K562 (cell line): ENCODE data around the gene PRKG1. TPM values are rescaled to one million over a fixed set of nuclear protein-coding genes. Genes with fewer than 3 reads are reported as not detected.

Experiments used
- ATAC-seq: fragments of 200-7000 bp; cut with Tn5 transposase; 3 replicates; pipeline ENCODE4 v1.9.1; 2020; ENCODE audit warnings: moderate library complexity
- BruUV-seq: library from RNA; stranded (reverse); fragments of 400-500 nt; replicated peaks from 2 replicates; lab custom pipeline; 2021; lab: Mats Ljungman, UMichigan
- CTCF ChIA-PET: fragments of 300-600 bp; formaldehyde crosslinking; extraction: SDS; loops from one replicate; lab custom pipeline; 2021; ENCODE audit warnings: low intra/inter-chr PET ratio; lab: Yijun Ruan, JAX
- POLR2A ChIA-PET: fragments of 300-600, 350-650 bp; sonication (Branson Sonifier 250); formaldehyde crosslinking; extraction: SDS; loops from one replicate; lab custom pipeline; 2021; ENCODE audit warnings: antibody characterized with exemption, inconsistent platforms; lab: Yijun Ruan, JAX
- DNase-seq, 4 experiments: peaks; one replicate each; pipeline versions ENCODE4 v3.0.0 to v3.0.0-alpha.2; 2011 to 2018; ENCODE audit warnings: low spot score in 3 of 4, mixed read lengths in 3 of 4; ENCODE audit errors: extremely low read depth in 1 of 4
- FAIRE-seq: peaks from 2 replicates; lab custom pipeline; 2011; peaks lifted over from hg19 to GRCh38; lab: Jason Lieb, UNC
- H2AFZ ChIP-seq: 2 replicates; pipeline ENCODE4 v1.6.0; 2011; ENCODE audit warnings: low read depth, low read length, control low read depth, inconsistent platforms
- H3K27ac ChIP-seq: fragments of 200-600 bp; 3 replicates; pipeline ENCODE4 v1.8.0; 2011; ENCODE audit warnings: low read depth, mild to moderate bottlenecking, control low read depth, inconsistent platforms, low read length, moderate library complexity, mixed read lengths; ENCODE audit errors: extremely low read depth
- H3K27me3 ChIP-seq, 2 experiments: fragments of 300-600 bp in 1 of 2; 2 replicates in 1 of 2; 3 replicates in 1 of 2; pipeline versions ENCODE4 v1.6.0 to v1.8.0; 2011; ENCODE audit warnings: inconsistent platforms in 2 of 2, low read length in 2 of 2, mild to moderate bottlenecking in 1 of 2, mixed read lengths in 1 of 2, moderate library complexity in 1 of 2; ENCODE audit not compliant: control insufficient read depth in 2 of 2, insufficient read depth in 2 of 2
- H3K36me3 ChIP-seq: fragments of 300-600 bp; 3 replicates; pipeline ENCODE4 v1.8.0; 2011; ENCODE audit warnings: mild to moderate bottlenecking, low read length, inconsistent platforms; ENCODE audit not compliant: control insufficient read depth, insufficient read depth
- H3K4me1 ChIP-seq, 2 experiments: fragments of 200-600 bp in 1 of 2; replicated peaks in 1 of 2; 2 replicates in 1 of 2; 3 replicates in 1 of 2; pipeline versions ENCODE4 v1.5.1 to v1.8.0; 2011; ENCODE audit warnings: inconsistent platforms in 2 of 2, low read length in 2 of 2, mild to moderate bottlenecking in 1 of 2, mixed read lengths in 1 of 2, moderate library complexity in 1 of 2; ENCODE audit not compliant: control insufficient read depth in 2 of 2, insufficient read depth in 2 of 2
- H3K4me2 ChIP-seq: 2 replicates; pipeline ENCODE4 v1.6.1; 2011; ENCODE audit warnings: low read length, control low read depth, inconsistent platforms, mixed read lengths; ENCODE audit not compliant: insufficient read depth
- H3K4me3 ChIP-seq: fragments of 200-600 bp; sonication (generic), shearing (Covaris generic); 2 replicates; pipeline ENCODE4 v1.5.1; 2016; ENCODE audit warnings: control low read depth, inconsistent platforms
- H3K79me2 ChIP-seq: fragments of 200-600 bp; 3 replicates; pipeline ENCODE4 v1.8.0; 2011; ENCODE audit warnings: low read length, inconsistent platforms; ENCODE audit not compliant: control insufficient read depth, insufficient read depth
- H3K9ac ChIP-seq, 2 experiments: 2 replicates each; pipeline versions ENCODE4 v1.6.0 to v1.6.1; 2011; ENCODE audit warnings: low read depth in 2 of 2, low read length in 2 of 2, control low read depth in 1 of 2, inconsistent platforms in 1 of 2, mild to moderate bottlenecking in 1 of 2, mixed read lengths in 1 of 2; ENCODE audit not compliant: insufficient read depth in 1 of 2
- H3K9me1 ChIP-seq: one replicate; pipeline ENCODE4 v1.6.0; 2011; ENCODE audit warnings: inconsistent platforms, mild to moderate bottlenecking, low read length, moderate library complexity; ENCODE audit not compliant: control insufficient read depth, insufficient read depth
- H3K9me3 ChIP-seq: replicated peaks from 2 replicates; pipeline ENCODE4 v1.5.1; 2011; ENCODE audit warnings: low read depth, low read length, inconsistent platforms; ENCODE audit not compliant: control insufficient read depth, insufficient read depth
- H4K20me1 ChIP-seq: replicated peaks from 2 replicates; pipeline ENCODE4 v1.6.1; 2011; ENCODE audit warnings: low read length, inconsistent platforms, mixed read lengths; ENCODE audit not compliant: control insufficient read depth, insufficient read depth
- CBFA2T3 ChIP-seq: fragments of 450-650 bp; IDR thresholded peaks from 2 replicates; pipeline ENCODE4 v1.6.1; 2017
- MTA1 ChIP-seq: fragments of 450-650 bp; IDR thresholded peaks from 2 replicates; pipeline ENCODE4 v1.6.1; 2017; ENCODE audit warnings: borderline replicate concordance
- NR2C2 ChIP-seq, 2 experiments: fragments of 200-800 bp in 1 of 2; sonication (Bioruptor generic) in 1 of 2; sonication (generic) in 1 of 2; formaldehyde crosslinking in 1 of 2; IDR thresholded peaks; 2 replicates each; pipeline versions ENCODE4 v1.6.1 to v1.8.0; 2016 to 2022; ENCODE audit warnings: mild to moderate bottlenecking in 1 of 2, missing compliant biosample characterization in 1 of 2, missing genetic modification characterization in 1 of 2, missing genetic modification reagents in 1 of 2
- TAL1 ChIP-seq: fragments of 450-650 bp; IDR thresholded peaks from 2 replicates; pipeline ENCODE4 v1.6.1; 2016; ENCODE audit warnings: mild to moderate bottlenecking
- XRCC4 ChIP-seq: IDR thresholded peaks from one replicate; pipeline ENCODE4 v1.6.1; 2011; ENCODE audit not compliant: insufficient read depth, insufficient read length; ENCODE audit errors: extremely low read depth
- in situ Hi-C: fragments of 300-500 bp; cut with MboI; formaldehyde crosslinking; loops from 4 replicates; pipeline ENCODE4 v1.15.0; 2018; ENCODE audit warnings: inconsistent platforms, mixed read lengths
- intact Hi-C: fragments of 100-400 bp; cut with micrococcal nuclease; formaldehyde crosslinking; loops from 2 replicates; pipeline ENCODE4 v1.14.2; 2022
- polyA plus RNA-seq, 8 experiments: library from polyadenylated mRNA; depleted of rRNA in 4 of 8; stranded (reverse) in 5 of 8; unstranded in 3 of 8; fragments of >200 nt; fragmentation: Nextera tagmentation in 2 of 8; fragmentation: Illumina TruSeq in 1 of 8; extraction: Ambion mirVana in 2 of 8; extraction: Trizol in 1 of 8; gene quantifications; 2 replicates each; pipeline versions ENCODE4 v1.2.1 to v1.2.3, GENCODE V29; 2011 to 2014; ENCODE audit warnings: inconsistent platforms in 1 of 8, missing spikeins in 1 of 8
- total RNA-seq, 7 experiments: library from RNA; depleted of rRNA in 6 of 7; stranded (reverse); fragments of >200 nt in 6 of 7; fragmentation: Illumina TruSeq in 2 of 7; extraction: Trizol in 2 of 7; gene quantifications; 2 replicates each; pipeline versions ENCODE4 v1.2.1 to v1.2.3, GENCODE V29; 2011 to 2021; ENCODE audit warnings: low replicate concordance in 1 of 7
- TF ChIP-seq, protein P1 (sequence below): fragments of 250-450 bp; sonication (Bioruptor Pico); IDR thresholded peaks from 2 replicates; pipeline ENCODE4 v1.5.0; 2020; ENCODE audit warnings: mild to moderate bottlenecking, borderline replicate concordance

Gene PRKG1
- total and polyA plus RNA-seq, 9 of the 15 experiments (the other 6 are each of a cell fraction or from before 2014, with no cell fraction given), result 0.22 TPM; not detected in 8

DNA sequence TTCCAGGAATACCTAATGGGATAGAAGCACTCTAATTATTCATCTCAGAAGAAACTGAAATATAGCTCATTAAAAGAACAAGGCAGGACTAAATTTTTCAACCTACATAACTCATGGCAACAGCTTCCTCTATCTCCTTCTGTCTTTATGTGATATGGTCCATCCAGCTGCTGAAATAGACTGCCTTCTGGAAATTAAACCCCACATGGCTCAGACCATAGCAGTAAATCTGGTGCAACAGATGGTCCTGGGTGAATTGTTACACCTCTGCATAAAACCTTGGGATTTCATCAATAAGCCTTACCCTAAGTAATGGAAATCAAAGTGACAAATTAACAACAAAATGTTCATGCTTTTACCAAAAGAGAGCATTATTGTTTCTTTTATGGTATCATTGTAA is 830.7 kb downstream of the PRKG1 start:
- Histone ChIP-seq H3K4me1 (no peaks in the 10 kb centered on the region), H4K20me1 (no peaks in the 10 kb centered on the region), H3K9me3 (no peaks in the 10 kb centered on the region), H3K27ac (no peak overlapping the region), H3K4me2 (no peak overlapping the region), H2AFZ (no peak overlapping the region), H3K79me2 (no peaks in the 10 kb centered on the region), H3K36me3 (no peaks in the 10 kb centered on the region), H3K27me3 (no peaks in the 10 kb centered on the region), H3K4me3 (no peak overlapping the region), H3K9ac (no peak overlapping the region), H3K9me1 (no peaks in the 10 kb centered on the region)
- ChIA-PET POLR2A (no interaction called here), CTCF (no interaction called here)
- BruUV-seq, result no TSS peak
- no peak for TF ChIP-seq CBFA2T3
- TF ChIP-seq XRCC4, result no peak
- TF ChIP-seq NR2C2 (CRISPR knock-in tag; IDR thresholded peaks at IDR 0.05), result no peak
- TF ChIP-seq NR2C2 (tag; IDR thresholded peaks at IDR 0.05), result no peak
- TF ChIP-seq, protein P1, sequence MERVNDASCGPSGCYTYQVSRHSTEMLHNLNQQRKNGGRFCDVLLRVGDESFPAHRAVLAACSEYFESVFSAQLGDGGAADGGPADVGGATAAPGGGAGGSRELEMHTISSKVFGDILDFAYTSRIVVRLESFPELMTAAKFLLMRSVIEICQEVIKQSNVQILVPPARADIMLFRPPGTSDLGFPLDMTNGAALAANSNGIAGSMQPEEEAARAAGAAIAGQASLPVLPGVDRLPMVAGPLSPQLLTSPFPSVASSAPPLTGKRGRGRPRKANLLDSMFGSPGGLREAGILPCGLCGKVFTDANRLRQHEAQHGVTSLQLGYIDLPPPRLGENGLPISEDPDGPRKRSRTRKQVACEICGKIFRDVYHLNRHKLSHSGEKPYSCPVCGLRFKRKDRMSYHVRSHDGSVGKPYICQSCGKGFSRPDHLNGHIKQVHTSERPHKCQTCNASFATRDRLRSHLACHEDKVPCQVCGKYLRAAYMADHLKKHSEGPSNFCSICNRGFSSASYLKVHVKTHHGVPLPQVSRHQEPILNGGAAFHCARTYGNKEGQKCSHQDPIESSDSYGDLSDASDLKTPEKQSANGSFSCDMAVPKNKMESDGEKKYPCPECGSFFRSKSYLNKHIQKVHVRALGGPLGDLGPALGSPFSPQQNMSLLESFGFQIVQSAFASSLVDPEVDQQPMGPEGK (CRISPR knock-in tag), result no peak
- TF ChIP-seq MTA1, result no peak
- TF ChIP-seq TAL1, result no peak
- intact Hi-C loops, result no loop called here
- ATAC-seq (no peak), FAIRE-seq (no peak), DNase-seq (no peak)
- in situ Hi-C loops, result no loop called here
